GM18858 (cell line): ENCODE measurements around the gene WHRN.
A peak's percentile ranks its signal among the peaks of the same experiment; 100 is the strongest.

Experiments used
- ATAC-seq: cut with Tn5 transposase; IDR thresholded peaks from one replicate; pipeline ENCODE4 v1.9.1; 2021; ENCODE audit not compliant: unreplicated experiment

Gene WHRN

GRCh38 chr9:114385397-114386181 is 119.7 kb downstream of the WHRN start:
- ATAC-seq = peak; percentile 87

GRCh38 chr9:114384836-114385396 is 120.4 kb downstream of the WHRN start:
- ATAC-seq = no peak

GRCh38 chr9:114384341-114384740 is 120.9 kb downstream of the WHRN start:
- ATAC-seq = no peak

- ATAC-seq = no peak
Observed at GRCh38 chr9:114383521-114384231, 121.6 kb downstream of the WHRN start.

- no peak for ATAC-seq
Observed at GRCh38 chr9:114382699-114383520, 122.4 kb downstream of the WHRN start.

- no peak for ATAC-seq
Observed at GRCh38 chr9:114378883-114379282, 126.4 kb downstream of the WHRN start.

GRCh38 chr9:114378016-114378415 is 127.3 kb downstream of the WHRN start:
- no peak for ATAC-seq

- ATAC-seq = no peak
Observed at GRCh38 chr9:114376586-114377445, 128.5 kb downstream of the WHRN start.

- ATAC-seq = no peak
Observed at GRCh38 chr9:114375386-114376175, 129.7 kb downstream of the WHRN start.

GRCh38 chr9:114374936-114375335 is 130.3 kb downstream of the WHRN start:
- no peak for ATAC-seq

- no peak for ATAC-seq
Observed at GRCh38 chr9:114373960-114374730, 131.1 kb downstream of the WHRN start.

GRCh38 chr9:114372921-114373448 is 132.3 kb downstream of the WHRN start:
- peak; percentile 90 for ATAC-seq

- no peak for ATAC-seq
Observed at GRCh38 chr9:114371973-114372917, 133.0 kb downstream of the WHRN start.

- ATAC-seq = no peak
Observed at GRCh38 chr9:114371343-114371944, 133.8 kb downstream of the WHRN start.

GRCh38 chr9:114370968-114371320 is 134.3 kb downstream of the WHRN start:
- no peak for ATAC-seq

- ATAC-seq = no peak
Observed at GRCh38 chr9:114370251-114370967, 134.9 kb downstream of the WHRN start.
